Measurements from ENCODE around the gene PTPN3. TPM values are rescaled to one million over a fixed set of nuclear protein-coding genes. Genes with fewer than 3 reads are reported as not detected.

The PTPN3 gene
- polyA plus RNA-seq, 1 of the 3 experiments (the other 2 are of a cell fraction), result 7.5 TPM

DNA sequence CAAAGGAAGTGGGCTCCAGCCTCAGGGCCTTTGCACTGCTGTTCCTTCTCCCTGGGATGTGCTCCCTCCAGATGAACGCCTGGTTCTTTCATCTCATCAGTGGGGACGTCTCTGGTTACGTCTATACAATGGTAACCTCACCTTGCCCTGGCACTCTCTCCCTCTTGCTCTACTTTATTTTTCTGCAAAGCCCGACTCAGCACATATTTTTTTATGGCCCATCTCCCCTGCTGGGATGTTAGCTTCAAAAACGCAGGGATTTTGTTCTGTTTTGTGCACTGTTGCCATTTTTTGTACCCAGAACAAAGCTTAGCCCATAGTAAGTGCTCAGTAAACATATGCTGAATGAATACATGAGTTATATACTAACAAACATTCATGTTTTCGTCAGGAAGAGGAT is 37.5 kb downstream of the PTPN3 start:
- TF ChIP-seq, protein P1, sequence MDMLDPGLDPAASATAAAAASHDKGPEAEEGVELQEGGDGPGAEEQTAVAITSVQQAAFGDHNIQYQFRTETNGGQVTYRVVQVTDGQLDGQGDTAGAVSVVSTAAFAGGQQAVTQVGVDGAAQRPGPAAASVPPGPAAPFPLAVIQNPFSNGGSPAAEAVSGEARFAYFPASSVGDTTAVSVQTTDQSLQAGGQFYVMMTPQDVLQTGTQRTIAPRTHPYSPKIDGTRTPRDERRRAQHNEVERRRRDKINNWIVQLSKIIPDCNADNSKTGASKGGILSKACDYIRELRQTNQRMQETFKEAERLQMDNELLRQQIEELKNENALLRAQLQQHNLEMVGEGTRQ (IDR thresholded peaks at IDR 0.05; ENCODE audit: borderline replicate concordance, low read depth, low read length), result no peak
- no peak for TF ChIP-seq MEF2A (IDR thresholded peaks at IDR 0.05; ENCODE audit: borderline replicate concordance, low read depth)
- Histone ChIP-seq H3K27ac (ENCODE audit: low read depth in 2 of 2, low read length in 1 of 2) (no peak overlapping the region), H3K4me3 (ENCODE audit: low read depth in 2 of 2, low read length in 1 of 2) (no peak overlapping the region), H3F3A (replicated peaks; ENCODE audit: insufficient read depth) (no peaks in the 10 kb centered on the region), H3K4me1 (ENCODE audit: control insufficient read depth in 1 of 2, insufficient read depth in 2 of 2, low read depth in 1 of 2, low read length in 1 of 2) (no peaks in the 10 kb centered on the region), H2AFZ (ENCODE audit: low read depth) (no peak overlapping the region), H4K20me1 (ENCODE audit: insufficient read depth) (no peaks in the 10 kb centered on the region), H3K79me2 (ENCODE audit: insufficient read depth) (no peaks in the 10 kb centered on the region), H3K9me3 (no peaks in the 10 kb centered on the region), H3K9ac (no peak overlapping the region), H3K27me3 (ENCODE audit: insufficient read depth) (no peaks in the 10 kb centered on the region), H3K36me3 (replicated peaks in 1 of 2; ENCODE audit: control insufficient read depth in 1 of 2, insufficient read depth in 2 of 2, low read length in 1 of 2) (peaks cover 3% of the 10 kb centered on the region in 2 experiments), H3K9me2 (no peaks in the 10 kb centered on the region), H3K4me2 (no peak overlapping the region)
- POLR2A ChIA-PET, result no interaction called here
- CTCF ChIA-PET, result interaction anchor here (1.1 to 8.8 kb wide), 4 partner anchors 10 to 277 kb away, joined by 3 to 62 read pairs (median 16); no protein-coding TSS in a partner anchor
- WGBS (ENCODE audit: low lambda C conversion rate), result 92% methylated on average over 6 of the region's 6 CpGs
- no peak for DNase-seq

DNA sequence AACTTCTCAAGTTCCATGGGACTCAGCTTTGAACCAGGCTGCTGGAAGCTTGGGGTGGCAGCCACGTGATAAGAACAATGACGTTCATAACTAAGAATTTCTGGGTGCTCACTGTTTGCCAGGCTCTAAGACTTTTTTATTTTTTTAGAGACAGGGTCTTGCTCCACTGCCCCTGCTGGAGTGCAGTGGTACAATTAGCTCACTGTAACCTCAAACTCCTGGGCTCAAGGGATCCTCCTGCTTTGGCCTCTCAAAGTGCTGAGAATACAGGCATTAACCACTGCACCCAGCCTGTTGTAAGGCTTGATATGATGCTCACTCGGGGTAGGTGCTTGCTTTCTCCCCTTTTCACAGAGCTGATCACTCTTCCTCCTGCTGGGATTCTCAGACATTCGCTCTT is 38.7 kb downstream of the PTPN3 start:
- DNase-seq, result no peak
- no peaks in the 10 kb centered on the region for H3K27me3 ChIP-seq (ENCODE audit: insufficient read depth)
- WGBS (ENCODE audit: low lambda C conversion rate), result 80% methylated on average over 4 of the region's 4 CpGs
- H3K4me3 ChIP-seq (ENCODE audit: low read depth in 2 of 2, low read length in 1 of 2), result no peak overlapping the region
- TF ChIP-seq TAF1 (IDR thresholded peaks at IDR 0.05; ENCODE audit: borderline replicate concordance, low read depth, low read length), result no peak
- TF ChIP-seq SIN3A (IDR thresholded peaks at IDR 0.05; ENCODE audit: borderline replicate concordance, low read depth, low read length), result no peak
- TF ChIP-seq RAD21 (IDR thresholded peaks at IDR 0.05; ENCODE audit: low read length), result no peak
- no peak for TF ChIP-seq ELF1 (IDR thresholded peaks at IDR 0.05)
- TF ChIP-seq RFX5 (IDR thresholded peaks at IDR 0.05; ENCODE audit: low read length), result no peak
- TF ChIP-seq, protein P2, sequence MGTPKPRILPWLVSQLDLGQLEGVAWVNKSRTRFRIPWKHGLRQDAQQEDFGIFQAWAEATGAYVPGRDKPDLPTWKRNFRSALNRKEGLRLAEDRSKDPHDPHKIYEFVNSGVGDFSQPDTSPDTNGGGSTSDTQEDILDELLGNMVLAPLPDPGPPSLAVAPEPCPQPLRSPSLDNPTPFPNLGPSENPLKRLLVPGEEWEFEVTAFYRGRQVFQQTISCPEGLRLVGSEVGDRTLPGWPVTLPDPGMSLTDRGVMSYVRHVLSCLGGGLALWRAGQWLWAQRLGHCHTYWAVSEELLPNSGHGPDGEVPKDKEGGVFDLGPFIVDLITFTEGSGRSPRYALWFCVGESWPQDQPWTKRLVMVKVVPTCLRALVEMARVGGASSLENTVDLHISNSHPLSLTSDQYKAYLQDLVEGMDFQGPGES (IDR thresholded peaks at IDR 0.05; ENCODE audit: low read depth, low read length), result no peak
- TF ChIP-seq GATA2 (CRISPR knock-in tag; IDR thresholded peaks at IDR 0.05), result no peak
- H3K27ac ChIP-seq (ENCODE audit: low read depth in 2 of 2, low read length in 1 of 2), result no peak overlapping the region
- H2AFZ ChIP-seq (ENCODE audit: low read depth), result no peak overlapping the region
- no peaks in the 10 kb centered on the region; a peak in 1 of 4 replicates for H3K4me1 ChIP-seq (ENCODE audit: control insufficient read depth in 1 of 2, insufficient read depth in 2 of 2, low read depth in 1 of 2, low read length in 1 of 2)
- POLR2A ChIA-PET, result no interaction called here
- no peak overlapping the region for H3K9ac ChIP-seq
- H3K79me2 ChIP-seq (ENCODE audit: insufficient read depth), result no peaks in the 10 kb centered on the region
- peaks cover 3% of the 10 kb centered on the region in 2 experiments for H3K36me3 ChIP-seq (replicated peaks in 1 of 2; ENCODE audit: control insufficient read depth in 1 of 2, insufficient read depth in 2 of 2, low read length in 1 of 2)
- no peaks in the 10 kb centered on the region for H4K20me1 ChIP-seq (ENCODE audit: insufficient read depth)
- peaks cover 5% of the 10 kb centered on the region for H3F3A ChIP-seq (replicated peaks; ENCODE audit: insufficient read depth)
- H3K9me2 ChIP-seq, result no peaks in the 10 kb centered on the region
- no peaks in the 10 kb centered on the region for H3K9me3 ChIP-seq
- no peak overlapping the region for H3K4me2 ChIP-seq
- CTCF ChIA-PET, result interaction anchor here (3.8 to 8.8 kb wide), 2 partner anchors 11 to 18 kb away, joined by 29 to 62 read pairs; no protein-coding TSS in a partner anchor
